NCI-H2081 (cell line): ENCODE data around the gene SATB1.

Experiments used
- DNase-seq, 2 experiments: peaks; one replicate each; lab custom pipeline; 2025; lab: John Stamatoyannopoulos, UW

SATB1 gene

DNA sequence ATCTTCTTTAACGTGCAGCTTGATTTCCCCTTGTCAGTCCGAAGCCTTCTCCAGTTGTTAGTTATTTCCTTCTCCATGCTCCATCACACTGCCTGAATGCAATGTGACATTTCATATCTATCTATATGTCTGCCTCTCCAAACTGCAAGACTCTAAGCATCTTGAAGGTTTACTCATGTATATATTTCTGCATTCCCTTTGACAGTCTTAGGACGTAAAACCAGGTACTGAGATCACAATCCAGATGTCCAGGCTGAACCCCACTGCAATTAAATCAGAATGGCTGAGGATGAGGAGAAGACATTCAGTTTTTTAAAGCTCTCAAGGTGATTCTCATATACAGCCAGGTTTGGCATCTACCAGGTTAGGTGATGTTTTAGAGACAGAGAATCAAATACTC, 6.1 kb upstream of the SATB1 start:
- no peak for DNase-seq

DNA sequence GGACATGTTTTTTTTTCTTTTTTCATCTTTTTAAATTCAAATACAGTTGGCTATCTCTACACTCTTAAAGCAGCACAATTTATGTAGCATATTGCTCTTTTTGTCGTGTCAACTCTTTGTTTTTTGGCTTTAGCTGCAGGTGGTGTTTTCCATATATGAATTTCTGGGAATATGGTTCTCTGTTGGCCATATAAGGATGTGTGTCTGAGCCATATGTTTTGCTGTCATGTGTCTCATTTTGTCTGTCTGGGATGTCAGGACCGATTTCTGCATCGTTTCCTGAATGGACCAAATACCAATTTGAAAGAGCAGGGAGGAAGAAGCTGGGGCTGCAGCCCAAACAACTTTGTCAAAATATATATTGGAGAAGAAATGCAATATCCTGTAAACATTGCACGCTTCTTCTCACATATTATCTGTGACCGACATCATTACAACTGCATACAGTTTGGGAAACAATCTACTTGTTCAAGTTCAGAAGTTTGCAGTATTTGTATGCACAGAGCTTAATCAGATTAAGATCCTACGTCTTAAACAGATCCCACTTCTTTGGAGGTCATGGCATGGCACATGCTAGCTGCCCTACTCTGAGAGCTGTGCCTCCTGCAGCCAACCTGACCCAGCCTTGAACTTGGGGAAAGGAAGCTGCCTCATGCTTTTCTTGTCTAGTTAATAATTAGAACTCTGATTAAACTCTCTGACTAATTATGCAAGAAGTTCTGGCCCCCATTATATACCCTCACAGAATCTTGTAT, 4.0 kb upstream of the SATB1 start:
- no peak for DNase-seq

DNA sequence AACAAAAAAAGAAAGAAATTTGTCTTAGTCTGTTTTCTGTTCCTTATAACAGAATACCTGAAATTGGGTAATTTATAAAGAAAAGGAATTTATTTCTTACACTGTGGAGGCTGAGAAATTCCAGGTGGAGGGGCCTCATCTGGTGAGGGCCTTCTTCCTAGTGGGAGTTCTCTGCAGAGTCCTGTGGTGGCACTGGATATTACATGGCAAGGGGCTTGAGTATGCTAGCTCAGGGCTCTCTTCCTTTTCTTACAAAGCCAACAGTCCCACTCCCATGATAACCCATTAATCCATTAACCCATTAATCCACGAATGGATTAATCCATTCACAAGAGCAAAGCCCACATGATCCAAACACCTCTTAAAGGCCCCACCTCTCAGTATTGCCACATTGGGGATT, 2.9 kb upstream of the SATB1 start:
- DNase-seq: no peak

DNA sequence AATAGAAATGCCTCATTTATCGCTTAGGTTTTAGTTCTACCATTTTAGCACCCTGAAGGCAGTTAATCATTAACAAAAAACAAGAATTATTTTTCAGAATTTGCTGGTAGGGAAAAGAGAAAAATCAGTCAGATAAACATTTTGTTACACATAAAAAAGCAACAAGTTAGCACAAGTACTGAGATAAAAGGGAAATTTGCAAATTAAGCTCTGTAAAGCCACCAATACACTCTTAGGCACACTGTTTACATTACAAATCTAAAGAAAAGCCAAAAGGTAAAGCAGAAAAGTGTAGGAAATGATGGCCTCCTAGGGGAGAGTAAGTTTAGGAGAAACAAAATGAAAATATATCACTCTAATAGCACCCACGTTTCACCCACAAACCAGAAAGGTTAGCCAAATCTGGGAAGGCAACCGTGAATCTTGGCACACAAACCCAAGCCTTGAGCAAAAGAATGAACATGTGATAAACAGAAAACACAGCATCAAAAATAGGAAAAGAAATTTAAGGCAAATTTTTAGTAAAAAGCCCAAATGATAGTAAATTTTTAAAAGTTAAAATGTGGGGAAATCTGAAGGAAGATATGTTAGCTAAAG, 1.6 kb upstream of the SATB1 start:
- no peak for DNase-seq

DNA sequence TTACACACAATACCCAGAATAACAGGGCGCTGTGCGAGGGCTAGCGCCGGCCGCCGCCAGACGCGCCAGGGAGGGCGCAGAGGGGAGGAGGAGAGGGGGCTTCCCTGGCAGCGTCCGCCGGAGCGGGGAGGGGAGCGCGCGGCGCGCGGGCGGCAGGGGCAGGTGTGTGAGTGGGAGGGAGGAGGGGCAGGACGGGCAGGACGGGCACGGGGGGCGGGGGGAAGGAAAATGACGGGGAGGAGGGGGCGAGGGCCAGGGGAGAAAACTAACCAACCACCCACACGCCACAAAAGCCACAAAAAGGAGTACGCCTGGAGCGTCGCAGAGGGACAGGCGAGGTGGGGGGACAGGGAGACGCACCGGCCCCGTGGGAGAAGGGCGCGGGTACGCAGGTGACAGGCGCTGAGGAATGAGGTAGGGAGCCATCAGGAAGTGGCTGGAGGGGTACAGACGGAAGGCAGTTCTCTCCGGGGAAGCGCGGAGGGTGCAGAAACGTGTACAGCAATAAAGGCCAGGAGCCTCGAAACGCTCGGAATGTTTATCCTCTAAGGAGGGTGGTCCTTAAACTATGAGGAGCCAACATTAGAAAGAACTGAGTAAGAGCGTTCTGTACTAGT, 610 bp upstream of the SATB1 start:
- peak; percentile 80 to 89 for DNase-seq

DNA sequence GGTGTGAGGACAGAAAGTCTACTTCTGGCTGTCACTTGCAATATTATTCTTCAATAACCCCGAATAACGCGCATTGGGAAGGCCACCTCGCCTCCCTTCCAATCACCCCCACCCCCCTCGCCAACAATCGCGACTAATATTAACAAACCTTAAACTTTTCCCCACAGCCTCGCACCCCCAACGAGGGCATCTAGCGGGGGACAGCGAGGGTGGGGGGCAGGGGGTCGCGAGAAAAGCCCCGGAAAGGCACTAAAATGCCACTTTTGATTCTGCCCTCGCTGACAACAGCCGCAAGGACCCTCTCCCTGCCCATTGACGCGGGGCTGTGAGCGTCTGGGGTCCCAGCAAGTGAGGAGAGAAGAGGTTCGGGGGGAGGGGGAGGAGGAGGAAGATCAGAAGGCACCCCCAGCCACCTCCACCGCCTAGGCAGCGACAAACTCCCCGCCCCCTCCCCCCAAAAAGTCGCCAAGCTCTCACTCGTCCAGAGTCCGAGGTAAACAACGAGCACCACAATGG, 868 bp downstream of the SATB1 start:
- no peak for DNase-seq

DNA sequence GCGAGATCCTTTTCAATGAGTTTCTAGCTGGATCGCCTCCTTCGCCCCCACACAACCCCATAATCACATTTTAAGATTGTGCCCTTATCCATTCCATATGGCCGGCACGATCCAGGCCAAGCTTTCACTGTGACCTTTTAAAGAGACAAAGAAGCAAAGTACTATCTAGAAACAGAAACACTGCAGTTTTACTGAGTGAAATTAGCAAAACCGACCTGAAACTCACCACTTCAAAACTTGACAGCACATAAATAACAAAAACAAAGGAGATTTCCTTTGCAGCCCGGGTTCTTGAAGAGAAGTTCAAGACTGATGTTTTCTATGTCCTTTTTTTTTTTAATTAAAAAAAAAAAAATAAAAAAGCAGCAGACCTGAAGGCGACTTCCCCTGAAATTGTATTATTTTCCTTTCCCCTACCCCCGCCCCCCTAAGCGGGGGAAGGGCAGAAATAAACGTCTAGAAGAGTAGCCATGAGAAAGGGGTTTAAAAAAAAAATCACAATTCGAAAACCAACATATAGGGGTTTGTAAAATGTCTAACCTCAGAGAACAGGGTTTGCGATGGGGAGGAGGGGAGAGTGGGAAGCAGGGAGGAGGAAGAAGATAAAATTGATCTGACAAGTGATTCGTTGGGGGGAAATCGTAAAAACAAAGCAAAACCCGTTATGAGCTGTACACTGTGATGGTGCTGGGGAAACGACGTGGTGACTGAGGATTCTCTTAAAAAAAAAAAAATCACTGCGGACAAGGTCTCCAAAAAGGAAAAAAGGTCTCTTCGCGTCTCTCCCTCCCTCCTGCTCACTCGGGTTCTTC, 1.5 kb downstream of the SATB1 start:
- DNase-seq: peak; percentile 21 to 36

DNA sequence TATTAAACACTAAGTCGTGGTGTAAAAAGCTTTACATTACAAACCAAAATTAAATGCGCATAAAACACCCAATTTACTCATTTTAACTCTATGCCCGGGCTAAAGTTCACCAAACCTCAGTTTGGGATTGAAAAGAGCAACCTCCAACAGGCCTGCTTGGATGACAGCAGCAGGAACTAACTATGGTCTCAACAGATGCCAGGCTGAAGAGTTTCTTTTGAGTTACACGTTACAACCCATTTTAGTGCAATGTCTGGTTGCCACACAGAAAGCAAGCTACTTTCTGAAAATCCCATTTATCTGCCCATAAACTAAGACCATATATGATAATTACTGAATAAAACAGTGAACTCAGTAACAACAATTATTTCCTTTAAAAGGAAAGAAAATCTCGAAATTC, 2.2 kb downstream of the SATB1 start:
- no peak for DNase-seq

DNA sequence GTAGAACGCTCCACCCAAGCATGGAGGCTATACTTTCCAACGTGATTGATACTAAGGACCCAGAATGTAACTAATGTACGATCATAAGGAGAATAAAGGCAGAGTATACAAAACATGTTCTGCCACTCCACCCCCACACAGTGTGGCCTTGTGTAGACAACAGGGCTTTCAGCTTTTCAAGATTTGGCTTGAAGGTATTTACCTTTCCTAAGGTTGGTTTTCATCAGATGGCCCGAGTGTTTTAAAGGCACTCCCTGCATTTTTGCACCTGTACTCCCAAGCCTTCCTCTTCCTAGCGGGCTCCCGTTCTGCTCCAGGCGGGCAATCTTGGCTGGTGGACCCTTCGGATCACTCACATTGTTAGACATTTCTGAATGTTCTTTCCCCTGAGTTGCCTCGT, 4.6 kb downstream of the SATB1 start:
- no peak for DNase-seq

DNA sequence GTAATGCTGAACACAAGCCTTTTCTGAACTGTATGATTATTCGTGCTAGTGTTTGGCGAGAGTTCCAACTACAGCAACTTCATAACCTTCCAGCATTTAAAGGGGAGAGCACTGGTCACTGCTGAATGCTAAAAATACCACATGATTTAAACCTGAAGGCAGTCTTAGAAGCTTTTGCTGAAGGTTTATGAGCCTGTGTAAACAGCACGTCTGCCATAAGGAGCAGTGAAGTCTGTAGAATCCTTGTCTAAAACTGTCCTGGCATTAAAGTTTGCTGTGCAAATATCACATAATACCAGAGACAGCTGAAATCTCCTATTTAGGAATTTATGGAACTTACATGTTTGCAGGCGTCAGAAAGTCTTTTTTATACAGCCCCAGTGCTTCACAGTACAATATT, 5.9 kb downstream of the SATB1 start:
- no peak for DNase-seq

DNA sequence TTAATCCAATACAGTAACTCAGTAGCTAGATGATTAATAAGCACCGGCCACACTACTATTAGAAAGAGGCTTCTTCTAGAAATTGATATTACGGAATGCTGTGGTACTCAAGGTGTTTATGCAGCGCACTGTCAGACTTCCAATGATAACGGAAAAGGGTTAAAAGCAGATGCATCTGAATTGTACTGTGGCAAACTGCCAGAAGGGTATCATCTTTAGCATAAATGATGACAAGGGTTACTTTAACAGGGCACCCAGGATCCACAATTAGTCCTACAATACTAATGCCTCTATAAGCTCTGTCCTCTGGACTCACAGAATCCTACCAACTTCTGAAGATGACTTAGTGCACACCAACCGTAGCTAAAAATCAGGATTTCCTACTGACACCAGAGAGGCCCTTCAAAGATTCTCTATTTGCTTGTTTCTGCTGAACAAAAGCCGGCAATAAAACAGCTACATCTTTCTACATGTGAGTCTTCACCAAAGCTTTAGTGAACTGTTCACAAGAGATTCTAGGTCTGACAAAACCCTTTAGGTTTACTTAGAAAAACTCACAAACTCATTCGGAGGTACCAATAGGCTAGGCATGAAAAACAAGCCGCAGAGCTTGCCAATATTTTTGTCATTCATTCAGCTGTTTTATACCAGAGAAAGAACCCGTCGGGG, 7.1 kb downstream of the SATB1 start:
- no peak for DNase-seq

DNA sequence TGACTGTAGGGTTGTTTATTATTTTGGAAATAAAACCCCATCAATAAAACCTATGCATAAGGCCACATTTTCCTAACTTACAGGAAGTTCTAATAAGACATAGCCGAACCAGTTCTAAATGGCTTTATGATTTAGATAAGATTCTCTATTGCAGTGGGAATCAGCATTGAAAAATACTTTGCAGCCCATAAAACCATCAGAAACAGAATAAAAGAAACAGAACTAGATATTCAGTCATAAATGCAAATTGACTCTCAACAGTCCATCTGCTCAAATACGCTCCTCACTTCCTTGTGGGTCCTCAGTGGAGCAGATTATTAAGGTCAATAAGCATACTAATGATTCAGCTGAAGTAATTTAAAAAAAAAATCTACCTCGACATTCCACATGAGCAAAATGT, 8.8 kb downstream of the SATB1 start:
- DNase-seq: no peak

DNA sequence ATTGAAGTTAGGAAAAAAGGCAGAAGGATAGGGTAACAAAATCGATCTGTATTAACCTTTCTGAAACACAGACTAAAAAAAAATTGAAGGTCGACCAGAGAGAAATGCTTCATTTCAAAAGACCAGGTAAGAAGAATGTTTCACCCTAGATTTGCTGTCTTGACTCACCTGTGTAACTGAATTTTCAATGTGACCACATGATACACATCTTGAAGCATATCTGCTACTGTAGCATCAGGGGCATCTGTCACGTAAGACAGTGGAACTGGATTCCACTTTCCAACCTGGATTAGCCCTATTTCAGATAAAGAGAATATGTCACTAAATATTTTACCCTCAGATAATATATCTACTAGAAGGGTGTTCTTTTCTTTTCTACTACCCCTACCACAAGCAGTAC, 9.3 kb downstream of the SATB1 start:
- no peak for DNase-seq

DNA sequence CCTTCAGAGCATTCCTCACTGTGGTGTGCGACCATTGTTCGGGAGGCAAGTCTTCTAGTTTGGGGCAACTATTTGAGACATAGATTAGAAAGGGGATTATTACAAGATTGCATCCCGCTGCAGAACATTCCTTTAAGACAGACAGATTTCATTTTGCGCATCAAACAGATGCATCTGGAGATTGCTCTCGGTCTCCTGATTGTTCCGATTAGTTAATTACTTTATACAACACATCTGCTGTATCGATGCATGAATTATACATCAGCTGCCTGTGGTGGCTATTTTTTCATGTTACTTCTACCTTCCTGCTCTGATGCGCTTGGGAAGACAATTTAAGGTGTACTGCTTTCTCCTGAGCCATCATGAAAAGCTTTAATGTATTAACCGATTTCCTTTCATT, 10.0 kb downstream of the SATB1 start:
- no peak for DNase-seq

DNA sequence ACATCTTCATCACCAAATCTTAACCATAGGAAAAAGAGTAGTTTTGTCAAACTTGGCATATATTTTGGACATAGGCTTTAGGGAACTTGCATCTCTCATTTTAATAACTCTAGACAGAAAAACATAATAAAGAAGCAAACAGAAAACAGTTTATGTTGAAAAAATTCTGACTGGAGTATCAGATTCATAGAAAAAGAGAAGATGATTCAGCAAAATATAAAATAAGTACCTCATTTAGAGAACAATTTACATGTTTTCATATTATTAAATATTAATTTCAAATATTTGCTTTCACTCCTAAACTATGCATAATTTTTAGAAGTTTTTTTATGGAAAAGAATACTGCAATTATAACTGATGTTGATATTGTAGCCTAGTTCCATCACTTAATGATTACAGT, 12.5 kb downstream of the SATB1 start:
- DNase-seq: no peak

DNA sequence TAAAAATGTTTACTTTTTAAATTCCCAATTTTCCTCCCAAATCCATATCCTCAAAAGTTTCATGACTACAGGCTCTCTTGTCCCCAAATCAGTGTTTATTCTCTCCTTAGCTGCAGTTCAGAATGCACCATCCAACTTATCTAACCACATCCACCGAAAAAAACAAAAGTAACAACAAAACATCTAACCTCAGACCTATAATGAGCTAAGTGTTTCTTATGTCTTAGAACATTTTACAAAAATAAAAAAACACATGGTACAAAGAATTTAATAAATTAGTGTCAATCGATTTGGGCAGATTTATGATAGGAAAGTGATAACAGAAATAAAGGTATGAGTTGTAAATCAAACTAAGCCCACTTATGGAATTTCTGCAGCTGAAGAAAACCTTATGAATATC, 13.6 kb downstream of the SATB1 start:
- DNase-seq: no peak

DNA sequence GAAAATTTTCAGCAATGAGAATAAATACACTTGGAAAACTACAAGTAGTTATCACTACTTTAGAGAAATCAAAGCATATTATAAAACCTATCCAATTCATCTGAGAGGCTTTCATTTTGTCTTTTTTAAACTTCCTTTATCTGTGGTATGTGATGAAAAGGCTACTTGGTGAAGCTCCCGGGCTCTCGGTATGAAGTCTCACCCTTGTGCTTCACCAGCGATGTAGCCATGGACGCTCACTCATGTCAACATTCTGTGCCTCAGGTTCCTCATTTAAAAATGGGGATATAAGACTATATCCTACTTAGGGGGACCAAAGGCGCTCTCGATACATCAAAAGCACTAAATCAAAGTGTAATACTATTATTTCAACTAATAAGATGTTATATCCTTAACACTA, 14.9 kb downstream of the SATB1 start:
- DNase-seq: no peak

DNA sequence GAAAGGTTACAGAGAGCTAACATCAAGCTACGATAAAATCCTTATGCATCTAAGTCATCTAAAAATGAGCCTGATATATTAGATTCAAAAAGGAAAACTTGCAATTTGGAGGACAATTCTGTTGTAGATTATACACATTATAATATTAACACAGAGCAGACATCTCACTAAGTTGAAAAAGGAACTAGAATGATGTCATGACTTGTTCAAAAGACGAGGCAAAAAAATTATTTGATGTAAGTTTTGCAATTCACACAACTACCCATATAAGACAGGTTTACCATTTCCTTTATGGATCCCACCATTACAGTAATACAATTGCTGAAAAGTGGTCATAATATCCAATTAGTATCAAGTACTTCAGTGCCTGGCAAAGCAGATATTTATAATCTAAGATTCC, 15.9 kb downstream of the SATB1 start:
- no peak for DNase-seq

DNA sequence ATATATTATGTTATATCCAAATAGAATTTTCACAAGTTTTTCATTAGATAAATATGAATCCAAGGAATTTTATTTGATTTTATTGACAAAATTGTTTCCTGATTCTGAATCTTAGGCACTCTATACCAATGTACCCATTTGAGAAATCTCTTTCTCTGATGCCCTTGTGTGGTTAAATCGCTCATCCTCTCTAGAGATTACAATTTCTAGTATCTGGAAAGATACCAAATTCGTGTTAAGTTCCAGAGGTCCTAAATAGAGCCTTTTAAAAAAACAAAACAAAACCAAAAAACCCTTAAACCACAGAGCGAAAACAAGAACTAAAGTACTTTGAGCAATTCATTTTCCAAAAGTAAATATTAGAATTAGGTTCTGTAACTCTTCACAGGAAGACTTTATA, 20.0 kb downstream of the SATB1 start:
- no peak for DNase-seq

DNA sequence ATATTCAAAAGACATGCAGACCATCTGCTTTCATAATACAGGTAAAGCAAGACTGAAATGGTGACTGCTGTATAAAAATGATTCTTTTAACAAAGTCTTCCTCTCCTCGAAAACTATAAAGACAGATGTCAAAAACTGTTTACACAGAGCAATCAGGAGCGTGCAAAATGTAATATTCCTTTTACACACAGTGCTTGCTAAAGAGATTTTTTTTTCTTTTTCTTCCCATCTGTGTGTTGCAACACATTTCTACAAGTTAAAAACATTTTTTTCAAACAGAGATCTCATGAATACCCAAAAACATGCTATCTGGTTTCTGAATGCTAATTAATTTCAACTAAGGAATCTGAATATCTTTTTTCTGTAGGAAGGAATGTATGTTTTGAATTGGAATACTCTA, 22.1 kb downstream of the SATB1 start:
- DNase-seq: no peak

DNA sequence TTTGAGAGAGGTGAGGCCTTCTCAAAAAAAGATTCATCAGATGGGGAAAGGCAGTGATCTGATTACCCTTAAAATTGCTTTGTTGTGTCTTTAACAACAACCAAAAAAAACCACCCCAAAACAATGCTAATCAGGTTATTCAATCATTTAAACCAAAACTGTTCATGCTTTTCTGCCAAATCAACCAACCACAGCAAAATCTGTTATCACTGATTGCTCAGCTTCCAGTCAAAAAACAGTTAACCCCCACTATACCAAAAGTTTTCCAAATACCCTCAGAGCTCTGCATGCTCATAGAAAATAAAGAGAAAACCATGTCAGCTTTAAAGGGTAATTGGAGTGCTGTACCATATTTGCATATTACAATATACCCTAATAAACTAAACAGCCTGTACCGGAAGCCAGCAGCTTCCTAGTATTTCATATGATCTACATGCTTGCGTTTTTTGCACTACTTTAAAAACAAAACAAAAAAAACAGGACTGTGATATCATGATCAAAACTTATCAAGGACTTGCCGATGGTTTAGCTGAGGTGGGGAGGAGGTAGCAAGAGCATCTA, 22.8 kb downstream of the SATB1 start:
- no peak for DNase-seq
